ENCODE data around the gene PAMR1.

The PAMR1 gene

GRCh38 chr11:35486446-35486845, 39.0 kb downstream of the PAMR1 start:
- H3K79me2 ChIP-seq (ENCODE audit: insufficient read depth, low read length): no peaks in the 10 kb centered on the region
- no peaks in the 10 kb centered on the region for H3K9me2 ChIP-seq (replicated peaks; ENCODE audit: insufficient read depth, low read length)
- no peaks in the 10 kb centered on the region for H3F3A ChIP-seq (ENCODE audit: insufficient read depth)
- no peaks in the 10 kb centered on the region for H3K9me3 ChIP-seq (ENCODE audit: insufficient read depth, low read length)
- H3K4me3 ChIP-seq (ENCODE audit: insufficient read depth, low read length, poor library complexity, severe bottlenecking): no peak overlapping the region
- H3K36me3 ChIP-seq (ENCODE audit: low read length): no peaks in the 10 kb centered on the region
- no peak overlapping the region for H3K27ac ChIP-seq (ENCODE audit: low read depth, low read length)
- no peak overlapping the region for H2AFZ ChIP-seq (ENCODE audit: low read depth, low read length, severe bottlenecking)
- no peaks in the 10 kb centered on the region for H3K27me3 ChIP-seq (ENCODE audit: low read length)
- H4K20me1 ChIP-seq (ENCODE audit: low read depth, low read length): no peaks in the 10 kb centered on the region
- TF ChIP-seq CTCF (IDR thresholded peaks at IDR 0.05; ENCODE audit: insufficient read depth, low read length, poor library complexity, severe bottlenecking) (no peak), EZH2phosphoT487 (conservative IDR thresholded peaks at IDR 0.05; ENCODE audit: low read length) (no peak)
- no peak overlapping the region for H3K4me2 ChIP-seq (ENCODE audit: low read depth, low read length, poor library complexity, severe bottlenecking)
- no peak overlapping the region for H3K9ac ChIP-seq (ENCODE audit: low read length)

GRCh38 chr11:35485656-35486322, 39.6 kb downstream of the PAMR1 start:
- TF ChIP-seq CTCF (IDR thresholded peaks at IDR 0.05; ENCODE audit: insufficient read depth, low read length, poor library complexity, severe bottlenecking): peak; percentile 79
- TF ChIP-seq EZH2phosphoT487 (conservative IDR thresholded peaks at IDR 0.05; ENCODE audit: low read length): no peak
- Histone ChIP-seq H3F3A (ENCODE audit: insufficient read depth) (no peaks in the 10 kb centered on the region), H3K4me2 (ENCODE audit: low read depth, low read length, poor library complexity, severe bottlenecking) (no peak overlapping the region), H3K9me2 (replicated peaks; ENCODE audit: insufficient read depth, low read length) (no peaks in the 10 kb centered on the region), H3K27me3 (ENCODE audit: low read length) (no peaks in the 10 kb centered on the region), H3K36me3 (ENCODE audit: low read length) (no peaks in the 10 kb centered on the region), H3K9me3 (ENCODE audit: insufficient read depth, low read length) (no peaks in the 10 kb centered on the region), H4K20me1 (ENCODE audit: low read depth, low read length) (no peaks in the 10 kb centered on the region), H2AFZ (ENCODE audit: low read depth, low read length, severe bottlenecking) (no peak overlapping the region), H3K27ac (ENCODE audit: low read depth, low read length) (no peak overlapping the region), H3K4me3 (ENCODE audit: insufficient read depth, low read length, poor library complexity, severe bottlenecking) (no peak overlapping the region), H3K79me2 (ENCODE audit: insufficient read depth, low read length) (no peaks in the 10 kb centered on the region), H3K9ac (ENCODE audit: low read length) (no peak overlapping the region)

- Histone ChIP-seq H3K27ac (ENCODE audit: low read depth, low read length) (no peak overlapping the region), H3K4me2 (ENCODE audit: low read depth, low read length, poor library complexity, severe bottlenecking) (no peak overlapping the region), H3K27me3 (ENCODE audit: low read length) (no peaks in the 10 kb centered on the region), H3K9me3 (ENCODE audit: insufficient read depth, low read length) (no peaks in the 10 kb centered on the region), H3K36me3 (ENCODE audit: low read length) (no peaks in the 10 kb centered on the region), H3K79me2 (ENCODE audit: insufficient read depth, low read length) (no peaks in the 10 kb centered on the region), H3K9ac (ENCODE audit: low read length) (no peak overlapping the region), H2AFZ (ENCODE audit: low read depth, low read length, severe bottlenecking) (no peak overlapping the region), H3K9me2 (replicated peaks; ENCODE audit: insufficient read depth, low read length) (no peaks in the 10 kb centered on the region), H4K20me1 (ENCODE audit: low read depth, low read length) (no peaks in the 10 kb centered on the region), H3K4me3 (ENCODE audit: insufficient read depth, low read length, poor library complexity, severe bottlenecking) (no peak overlapping the region), H3F3A (ENCODE audit: insufficient read depth) (no peaks in the 10 kb centered on the region)
- no peak for TF ChIP-seq EZH2phosphoT487 (conservative IDR thresholded peaks at IDR 0.05; ENCODE audit: low read length)
- no peak for TF ChIP-seq CTCF (IDR thresholded peaks at IDR 0.05; ENCODE audit: insufficient read depth, low read length, poor library complexity, severe bottlenecking)
Measured at GRCh38 chr11:35484435-35484834, 41.0 kb downstream of the PAMR1 start.

Data from SU-DHL-6 (cell line).